NCI-H774 (cell line): ENCODE measurements around the gene ZHX3.

Source experiments
- DNase-seq: peaks from one replicate; lab custom pipeline; 2025; lab: John Stamatoyannopoulos, UW

Gene ZHX3, protein sequence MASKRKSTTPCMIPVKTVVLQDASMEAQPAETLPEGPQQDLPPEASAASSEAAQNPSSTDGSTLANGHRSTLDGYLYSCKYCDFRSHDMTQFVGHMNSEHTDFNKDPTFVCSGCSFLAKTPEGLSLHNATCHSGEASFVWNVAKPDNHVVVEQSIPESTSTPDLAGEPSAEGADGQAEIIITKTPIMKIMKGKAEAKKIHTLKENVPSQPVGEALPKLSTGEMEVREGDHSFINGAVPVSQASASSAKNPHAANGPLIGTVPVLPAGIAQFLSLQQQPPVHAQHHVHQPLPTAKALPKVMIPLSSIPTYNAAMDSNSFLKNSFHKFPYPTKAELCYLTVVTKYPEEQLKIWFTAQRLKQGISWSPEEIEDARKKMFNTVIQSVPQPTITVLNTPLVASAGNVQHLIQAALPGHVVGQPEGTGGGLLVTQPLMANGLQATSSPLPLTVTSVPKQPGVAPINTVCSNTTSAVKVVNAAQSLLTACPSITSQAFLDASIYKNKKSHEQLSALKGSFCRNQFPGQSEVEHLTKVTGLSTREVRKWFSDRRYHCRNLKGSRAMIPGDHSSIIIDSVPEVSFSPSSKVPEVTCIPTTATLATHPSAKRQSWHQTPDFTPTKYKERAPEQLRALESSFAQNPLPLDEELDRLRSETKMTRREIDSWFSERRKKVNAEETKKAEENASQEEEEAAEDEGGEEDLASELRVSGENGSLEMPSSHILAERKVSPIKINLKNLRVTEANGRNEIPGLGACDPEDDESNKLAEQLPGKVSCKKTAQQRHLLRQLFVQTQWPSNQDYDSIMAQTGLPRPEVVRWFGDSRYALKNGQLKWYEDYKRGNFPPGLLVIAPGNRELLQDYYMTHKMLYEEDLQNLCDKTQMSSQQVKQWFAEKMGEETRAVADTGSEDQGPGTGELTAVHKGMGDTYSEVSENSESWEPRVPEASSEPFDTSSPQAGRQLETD

DNA sequence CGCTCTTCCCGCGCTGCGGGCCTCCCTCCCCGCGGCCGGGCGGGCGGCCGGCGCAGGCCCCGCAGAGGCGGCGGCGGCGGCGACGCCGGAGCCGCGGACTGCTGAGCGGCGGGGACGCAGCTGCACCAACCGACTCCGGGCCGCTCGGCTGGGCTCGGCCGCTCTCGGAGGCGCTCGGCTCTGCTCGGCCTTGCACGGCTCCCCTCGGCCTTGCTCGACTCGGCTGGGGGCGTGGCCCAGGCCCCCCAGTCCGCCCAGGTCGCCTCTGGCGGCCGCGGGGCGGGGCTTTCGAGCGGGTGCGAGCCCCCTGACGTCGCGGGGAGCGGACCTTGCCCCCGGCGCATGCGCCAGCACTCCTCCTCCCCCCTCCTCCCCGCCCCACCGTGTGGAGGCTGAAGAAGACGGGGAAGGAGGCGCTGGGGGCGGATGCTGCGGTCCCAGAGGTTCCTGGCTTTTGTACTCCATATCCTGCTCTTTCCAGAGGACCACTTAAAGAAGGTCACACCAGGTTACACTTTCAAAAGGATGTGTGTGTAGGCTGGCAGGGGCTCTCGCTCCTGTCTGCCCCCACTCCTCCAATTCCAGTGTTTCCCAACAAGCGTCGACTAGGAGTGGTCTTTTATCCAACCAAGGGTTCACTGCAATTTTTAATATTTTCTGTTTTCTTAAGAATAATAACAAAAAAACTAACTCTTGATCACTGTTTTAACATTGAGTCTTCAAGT lies at the start of gene ZHX3:
Gene ZHX3, minus strand, starts transcription at position 186 of the 725 bp plus-strand sequence. CDS start 112,815 bp downstream, outside the sequence.
- peak; percentile 97 for DNase-seq

DNA sequence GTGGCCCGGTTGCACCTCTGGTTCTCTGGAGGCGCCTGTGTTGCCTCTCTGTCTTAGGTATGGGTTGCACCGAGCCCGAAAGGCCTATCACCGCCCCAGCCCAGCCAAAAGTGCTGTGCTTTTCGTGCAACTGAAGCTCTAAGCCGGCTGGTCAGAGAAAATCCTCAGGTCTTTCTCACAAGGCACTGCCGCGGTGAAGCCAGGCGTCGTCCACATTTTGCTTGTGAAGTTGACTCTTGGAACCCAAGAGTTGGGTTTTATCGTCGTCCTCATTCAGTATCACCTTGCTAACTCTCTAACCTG lies 49.8 kb upstream of the ZHX3 start:
- DNase-seq: no peak

DNA sequence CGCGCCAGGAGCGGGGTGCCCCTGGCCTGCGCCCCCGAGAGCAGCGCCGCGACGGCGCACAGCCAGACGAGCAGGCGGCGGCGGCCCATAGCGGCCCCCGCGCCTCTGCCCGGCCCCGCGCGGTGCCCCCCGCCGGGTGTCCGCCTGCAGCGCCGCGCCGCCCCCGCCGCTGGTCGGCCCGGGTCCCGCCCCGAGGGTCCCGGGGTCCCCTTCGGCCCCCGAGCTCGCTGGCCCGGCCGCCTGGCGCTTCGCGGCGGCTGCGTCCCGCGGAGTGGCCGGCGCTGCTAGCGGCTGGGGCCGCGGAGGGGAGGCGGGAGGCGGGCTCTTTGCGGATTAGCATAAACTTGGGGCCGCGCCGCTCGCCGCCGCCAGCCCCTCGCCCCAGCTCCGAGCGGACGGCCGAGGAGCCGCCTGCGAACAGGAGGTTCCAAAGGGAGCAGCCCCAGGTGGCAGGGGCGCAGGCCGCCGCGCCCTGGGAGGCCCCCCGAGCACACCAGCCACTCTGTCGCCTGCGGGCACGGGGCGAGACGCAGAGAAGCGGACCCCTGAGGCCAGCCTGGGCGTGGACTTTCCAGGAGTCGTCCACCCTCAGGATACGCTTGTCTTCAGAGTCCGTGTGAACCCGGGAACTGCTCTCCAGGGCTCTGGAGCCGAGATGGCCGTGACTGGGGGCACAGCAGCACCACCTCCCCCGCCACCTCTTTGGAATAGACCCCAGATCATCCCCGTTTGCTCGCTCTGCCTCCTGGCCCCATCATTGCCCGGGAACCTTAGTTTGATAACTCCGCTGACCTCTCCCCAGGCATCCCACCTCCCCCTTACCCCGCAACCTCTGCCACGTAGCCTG lies 49.2 kb upstream of the ZHX3 start, which contains the start of gene EMILIN3:
Gene EMILIN3, minus strand, starts transcription at position 273 of the 847 bp plus-strand sequence. Its CDS starts 184 bp downstream, at position 89.
- no peak for DNase-seq

DNA sequence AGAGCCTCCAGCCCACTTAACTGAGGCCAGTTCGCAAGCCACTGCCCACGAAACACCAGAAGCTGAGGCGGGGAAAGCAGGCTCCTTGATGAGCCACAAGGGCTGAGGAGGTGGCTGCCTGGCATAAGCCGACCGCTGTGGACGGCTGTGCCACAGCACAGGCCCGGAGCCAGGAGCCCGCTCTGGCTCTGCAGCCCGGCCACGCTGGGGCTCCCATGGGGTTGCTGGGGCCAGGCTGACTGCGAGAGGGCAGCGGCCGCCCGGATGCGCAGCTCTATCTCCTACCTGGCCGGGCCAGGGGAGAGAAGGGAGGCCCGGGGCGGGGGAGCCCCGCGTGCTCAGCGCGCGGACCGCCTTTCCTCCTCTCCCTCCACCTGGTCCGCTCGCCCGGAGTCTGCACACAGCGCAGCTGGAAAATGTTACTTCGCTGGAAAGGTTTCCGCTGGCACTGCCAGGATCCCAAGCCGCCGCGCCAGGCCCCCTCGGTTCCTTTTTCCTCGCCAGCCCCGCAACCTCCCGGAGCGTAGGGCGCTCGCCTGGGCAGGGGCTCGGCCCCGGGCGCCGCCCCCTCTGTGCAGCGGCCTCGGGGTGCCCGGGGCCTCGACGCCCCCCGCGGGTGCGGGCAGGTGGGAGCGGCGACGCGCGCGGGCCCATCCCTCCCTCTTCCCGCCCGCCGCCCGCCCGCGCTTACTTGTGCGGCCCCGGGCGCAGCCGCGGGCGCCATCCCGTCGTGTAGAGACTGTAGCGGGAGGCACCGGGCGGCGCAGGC lies 48.4 kb upstream of the ZHX3 start:
- DNase-seq: peak; percentile 2

DNA sequence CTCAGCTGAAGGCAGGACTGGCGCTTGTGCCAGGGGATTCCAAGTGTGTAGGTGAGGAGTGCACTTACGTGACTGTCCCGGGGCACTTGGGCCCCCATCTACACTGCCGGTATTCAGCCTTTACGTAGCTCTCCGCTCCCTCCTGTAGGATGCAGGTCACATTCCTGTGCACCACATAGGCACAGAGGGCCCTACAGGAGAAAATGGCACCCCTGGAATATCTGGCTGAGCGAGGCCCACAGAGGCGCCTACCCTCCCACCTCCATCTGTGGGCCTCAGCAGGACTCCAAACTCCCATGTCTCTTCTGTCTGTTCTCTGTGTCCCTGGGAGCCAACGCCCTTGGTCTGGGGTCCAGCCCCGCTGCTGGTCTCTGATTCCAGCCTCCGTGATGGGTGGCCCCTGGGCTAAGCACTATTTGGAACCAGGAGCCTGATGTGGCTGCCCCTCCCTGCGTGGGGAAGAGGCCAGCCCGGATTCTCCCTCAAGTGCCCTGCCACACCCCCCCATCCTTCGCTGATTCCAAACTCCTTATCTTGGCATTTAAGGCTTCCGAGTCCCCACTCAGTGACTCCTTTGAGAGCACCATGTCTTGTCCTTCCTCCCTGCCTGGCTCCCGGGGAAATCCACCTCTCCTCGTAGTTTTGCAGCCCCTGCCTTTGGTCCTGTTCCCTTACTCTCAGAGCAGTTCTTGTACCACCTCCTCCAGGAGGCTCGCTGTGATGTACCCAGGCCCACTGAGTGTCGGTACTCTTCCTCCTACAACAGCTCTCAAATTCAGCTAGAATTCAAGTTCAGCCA lies 47.6 kb upstream of the ZHX3 start:
- DNase-seq: no peak

DNA sequence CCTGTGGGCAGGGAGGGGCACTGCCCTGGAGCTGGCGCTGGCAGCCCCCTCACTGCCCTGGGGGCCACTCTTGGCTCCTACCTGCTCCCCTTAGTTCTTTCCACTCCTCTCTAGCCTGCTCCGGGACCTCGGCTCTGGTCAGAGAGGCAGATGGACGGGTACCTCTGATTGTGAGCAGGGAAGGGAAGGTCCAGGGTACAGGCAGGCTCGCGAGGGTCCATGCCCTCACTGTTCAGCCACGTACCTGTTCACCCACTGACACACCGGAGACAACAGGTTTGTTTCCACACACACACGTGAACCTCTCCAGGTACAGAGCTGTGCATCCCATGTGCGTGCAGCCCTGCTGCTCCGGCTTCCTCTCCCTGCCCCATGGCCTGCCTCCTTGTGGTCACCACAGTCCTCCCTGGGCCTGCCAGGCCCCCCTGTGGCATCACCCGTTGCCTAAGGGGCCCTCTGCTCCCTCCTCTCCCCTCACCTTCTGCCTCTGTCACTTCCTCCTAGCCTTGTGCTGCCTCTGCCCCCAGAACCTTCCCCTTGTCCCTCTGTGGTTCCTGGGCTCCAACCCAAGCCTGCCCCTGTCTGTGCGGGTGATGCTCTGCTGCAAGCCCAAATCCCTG lies 46.8 kb upstream of the ZHX3 start:
- DNase-seq: no peak

DNA sequence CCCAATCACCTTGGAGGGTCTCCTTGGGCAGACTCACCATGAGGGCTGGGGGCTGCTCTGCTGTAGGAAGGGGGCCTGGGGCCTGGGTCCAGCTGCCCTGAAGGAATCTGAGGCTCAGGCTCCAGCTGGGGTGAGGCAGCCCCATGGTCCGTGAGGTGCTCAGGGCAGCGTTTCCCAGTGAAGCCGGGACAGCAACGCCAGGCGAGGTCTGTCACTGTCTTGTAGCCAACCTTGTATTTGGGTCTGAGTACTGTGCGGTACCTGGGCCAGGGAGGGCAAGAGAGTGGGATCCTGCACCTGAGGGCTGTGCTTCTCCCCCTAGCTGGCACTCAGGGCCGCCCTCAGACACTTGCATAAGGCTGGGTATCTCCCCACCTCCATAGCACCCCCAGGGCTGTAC lies 46.1 kb upstream of the ZHX3 start:
- DNase-seq: no peak

DNA sequence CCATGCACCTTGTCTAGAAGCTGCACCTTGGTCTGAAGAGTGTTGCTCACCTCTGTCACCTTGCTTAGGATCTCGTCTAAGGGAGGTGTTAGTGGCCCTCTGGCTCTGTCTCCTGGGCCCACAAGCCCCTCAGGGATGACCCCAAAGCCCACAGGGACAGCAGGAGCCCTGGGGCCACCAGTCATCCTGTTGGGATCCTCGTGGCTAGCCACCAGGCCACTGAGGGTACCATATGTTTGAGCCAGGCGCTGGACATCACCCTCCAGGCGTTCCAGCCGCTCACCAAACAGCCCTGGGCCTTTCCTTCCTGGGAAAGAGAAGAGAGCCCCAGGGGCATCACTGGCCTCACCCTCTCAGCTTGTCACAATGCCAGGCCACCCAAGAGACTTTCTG lies 45.2 kb upstream of the ZHX3 start:
- no peak for DNase-seq

DNA sequence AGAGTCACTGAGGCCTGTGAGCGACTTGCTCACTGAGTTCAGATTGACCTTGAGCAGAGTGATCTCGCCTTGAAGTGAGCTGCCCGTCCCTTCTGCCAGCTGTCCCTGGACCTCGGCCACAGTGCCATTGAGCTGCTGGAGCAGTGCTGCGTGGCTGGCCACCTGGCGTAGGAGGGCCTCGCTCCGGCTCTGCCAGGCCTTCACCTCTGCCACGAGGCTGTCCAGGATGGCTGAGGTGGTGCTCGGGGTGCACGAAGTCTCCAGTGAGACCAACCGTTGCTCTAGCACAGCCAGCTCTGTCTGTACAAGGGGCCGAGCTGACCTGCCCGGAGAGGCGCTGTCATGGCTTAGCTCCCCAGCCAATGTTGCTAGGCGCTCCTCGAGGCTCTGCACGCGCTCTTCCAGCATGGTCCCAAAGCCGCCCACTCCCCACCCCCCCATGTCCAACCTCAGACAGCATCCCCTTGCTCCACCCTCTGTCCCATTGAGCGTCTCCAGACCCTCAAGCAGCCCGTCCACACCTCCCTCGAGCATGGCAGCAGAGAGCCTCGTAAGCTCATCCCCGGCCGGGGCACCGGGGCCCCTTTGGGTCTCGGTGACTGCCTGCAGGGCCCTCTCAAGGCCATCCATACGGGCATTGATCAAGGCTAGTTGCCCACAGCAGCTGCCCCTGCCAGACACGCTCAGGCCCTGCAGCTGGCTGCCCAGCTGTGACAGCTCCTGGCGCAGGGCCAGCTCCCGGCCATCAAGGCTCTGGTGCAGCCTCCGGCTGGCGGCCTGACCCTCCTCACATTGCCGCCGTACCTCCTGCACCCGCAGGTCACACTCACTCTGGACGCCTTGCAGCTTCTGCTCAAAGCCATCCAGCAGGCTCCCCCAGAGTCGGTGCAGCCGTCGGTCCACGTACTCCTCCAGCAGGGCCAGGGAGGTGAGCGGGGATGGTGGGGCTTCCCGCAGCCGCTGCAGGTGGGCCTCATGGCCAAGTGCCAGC lies 44.5 kb upstream of the ZHX3 start:
- no peak for DNase-seq

DNA sequence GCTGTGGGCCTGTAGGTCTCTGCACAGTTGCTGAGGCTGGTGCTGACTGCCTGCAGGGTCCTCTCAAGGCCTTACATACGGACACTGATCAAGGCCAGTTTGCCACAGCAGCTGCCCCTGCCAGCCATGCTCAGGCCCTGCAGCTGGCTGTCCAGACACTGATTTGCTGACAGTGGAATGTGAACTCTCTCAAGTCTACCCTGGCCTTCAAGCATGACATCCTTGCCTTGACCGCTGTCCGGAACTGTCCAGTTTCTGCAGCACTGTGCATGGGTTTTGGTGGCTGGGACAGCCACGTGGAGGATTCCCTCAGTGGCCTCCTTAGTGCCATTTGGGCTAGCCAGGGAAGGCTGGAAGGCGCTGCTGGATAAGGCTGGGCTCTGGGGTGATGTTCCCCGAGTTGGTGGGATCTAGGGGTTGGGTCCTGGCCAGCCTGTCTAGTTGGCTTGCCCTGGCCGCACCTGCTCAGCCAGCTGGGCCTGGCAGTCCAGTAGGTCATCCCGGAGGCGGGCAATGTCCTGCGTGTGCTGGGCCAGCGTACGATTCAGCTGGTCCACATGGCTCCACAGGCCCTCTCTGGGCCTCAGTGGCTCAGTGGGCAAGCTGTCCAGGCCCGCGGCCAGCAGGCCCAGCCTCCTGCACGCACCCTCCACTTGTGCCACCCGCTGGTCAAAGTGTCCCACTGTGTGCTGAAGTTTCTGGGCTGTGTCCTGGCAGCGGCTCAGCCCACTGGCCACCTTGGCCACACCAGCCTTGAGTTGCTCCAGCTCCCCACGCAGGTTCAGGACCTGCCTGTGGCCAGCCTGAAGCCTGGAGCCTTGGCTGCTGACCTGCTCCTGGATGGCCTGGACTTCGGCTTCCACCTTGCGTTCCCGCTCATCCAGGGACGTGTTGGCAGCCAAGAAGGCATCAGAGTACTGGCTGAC lies 43.6 kb upstream of the ZHX3 start:
- no peak for DNase-seq

DNA sequence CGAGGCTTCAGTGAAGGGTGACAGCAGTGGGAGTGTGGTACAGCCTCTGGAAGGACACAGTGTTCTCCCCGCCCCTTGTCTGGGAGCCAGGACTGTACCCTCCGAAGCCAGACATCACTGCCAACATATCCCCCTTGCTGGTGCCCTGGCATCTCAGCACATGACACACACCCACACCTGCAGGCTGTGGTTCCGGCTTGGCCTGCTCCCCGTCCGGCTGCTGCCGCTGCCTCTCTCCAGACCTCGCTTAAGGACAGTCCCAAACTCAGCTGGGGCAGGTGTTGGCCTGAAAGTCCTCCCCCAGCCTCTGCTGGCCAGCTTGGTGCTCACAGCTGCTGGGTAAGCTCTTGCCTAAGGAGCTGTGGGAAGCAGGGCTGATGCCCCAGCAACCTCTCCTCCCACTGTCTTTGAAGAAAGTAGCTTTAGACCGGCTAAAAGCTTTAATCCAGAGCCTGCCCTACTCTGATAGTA lies 42.0 kb upstream of the ZHX3 start:
- no peak for DNase-seq

DNA sequence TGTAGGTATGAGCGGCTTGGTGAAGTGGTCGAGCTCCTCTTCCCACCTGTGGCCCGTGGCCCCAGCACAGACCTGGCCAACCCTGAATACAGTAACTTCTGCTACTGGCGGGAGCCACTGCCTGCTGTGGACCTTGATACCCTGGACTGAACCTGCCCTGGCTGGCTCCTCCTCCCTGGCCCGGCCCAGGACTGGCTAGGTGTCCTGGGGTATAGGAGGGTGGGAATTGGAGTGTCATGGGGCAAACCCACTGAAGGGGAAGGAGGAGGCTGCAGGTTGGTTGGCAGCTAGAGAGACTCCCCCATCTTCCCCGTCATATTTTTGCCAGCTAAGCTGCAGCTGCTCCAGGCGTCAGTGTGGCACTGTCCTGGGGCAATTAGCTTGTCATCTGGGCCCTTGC lies 41.2 kb upstream of the ZHX3 start:
- no peak for DNase-seq

DNA sequence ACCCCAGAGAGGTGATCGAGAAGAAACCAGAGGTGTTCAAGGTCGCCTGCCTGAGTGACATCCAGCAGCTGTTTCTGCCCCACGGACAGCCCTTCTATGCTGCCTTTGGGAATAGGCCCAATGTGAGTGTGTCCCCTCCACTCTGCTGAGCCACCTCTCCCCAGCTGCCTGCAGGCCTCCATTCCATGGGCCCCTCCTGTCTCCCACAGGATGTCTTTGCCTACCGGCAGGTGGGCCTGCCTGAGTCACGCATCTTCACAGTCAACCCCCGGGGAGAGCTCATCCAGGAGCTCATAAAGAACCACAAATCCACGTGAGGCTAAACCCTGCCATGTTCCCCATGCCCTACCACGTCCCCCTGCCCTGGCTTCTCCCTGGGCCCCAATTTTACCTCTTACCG lies 40.7 kb upstream of the ZHX3 start:
- no peak for DNase-seq

DNA sequence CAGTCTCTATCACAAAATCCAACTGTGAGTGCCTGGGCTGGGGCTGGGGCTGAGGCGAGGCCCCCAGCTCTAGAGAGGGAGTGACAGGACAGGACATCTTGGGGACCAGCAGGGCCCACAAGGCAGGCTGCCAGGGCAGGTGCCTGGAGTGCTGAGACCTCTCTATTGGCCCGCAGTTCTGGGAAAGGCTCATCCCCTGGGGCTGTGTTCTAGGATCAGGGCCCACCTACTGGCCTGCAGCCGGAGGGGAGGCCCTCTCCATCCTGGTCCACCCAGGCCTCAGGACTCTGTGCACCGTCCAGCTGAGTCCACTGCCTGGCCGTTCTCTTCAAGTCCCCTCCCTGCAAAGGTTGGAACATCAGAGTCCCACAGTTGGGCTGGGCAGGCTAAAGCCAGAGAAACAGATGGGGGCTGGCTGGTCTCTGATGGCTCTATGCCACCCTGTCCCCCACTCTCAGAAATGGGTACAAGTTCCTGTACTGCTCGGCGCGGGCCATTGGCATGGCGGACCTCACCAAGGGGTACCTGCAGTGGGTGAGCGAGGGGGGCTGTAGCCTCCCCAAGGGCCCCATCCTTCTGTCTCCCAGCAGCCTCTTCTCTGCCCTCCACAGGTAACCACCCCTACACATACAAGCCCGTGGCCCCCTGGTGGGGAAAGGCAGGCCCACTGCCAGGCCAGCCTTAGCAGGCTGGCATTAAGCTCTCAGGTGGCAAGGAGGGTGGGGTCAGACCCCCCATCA lies 40.1 kb upstream of the ZHX3 start:
- no peak for DNase-seq

DNA sequence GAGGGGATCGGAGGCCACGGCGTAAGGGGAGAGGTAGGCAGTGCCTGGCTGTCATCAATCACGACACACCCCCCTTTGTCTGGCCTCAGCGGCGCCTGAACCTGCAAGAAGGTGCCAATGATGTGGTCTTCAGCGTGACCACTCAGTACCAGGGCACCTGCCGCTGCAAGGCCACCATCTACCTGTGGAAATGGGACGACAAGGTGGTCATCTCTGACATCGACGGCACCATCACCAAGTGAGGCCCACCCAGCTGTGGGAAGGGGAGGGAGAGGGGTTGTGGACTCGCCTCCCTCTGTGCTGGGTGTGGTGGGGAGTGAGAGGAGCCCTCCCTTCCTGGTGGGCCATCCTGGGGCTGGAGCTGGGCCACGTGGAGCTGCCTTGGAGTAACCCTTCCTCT lies 39.4 kb upstream of the ZHX3 start:
- DNase-seq: no peak

DNA sequence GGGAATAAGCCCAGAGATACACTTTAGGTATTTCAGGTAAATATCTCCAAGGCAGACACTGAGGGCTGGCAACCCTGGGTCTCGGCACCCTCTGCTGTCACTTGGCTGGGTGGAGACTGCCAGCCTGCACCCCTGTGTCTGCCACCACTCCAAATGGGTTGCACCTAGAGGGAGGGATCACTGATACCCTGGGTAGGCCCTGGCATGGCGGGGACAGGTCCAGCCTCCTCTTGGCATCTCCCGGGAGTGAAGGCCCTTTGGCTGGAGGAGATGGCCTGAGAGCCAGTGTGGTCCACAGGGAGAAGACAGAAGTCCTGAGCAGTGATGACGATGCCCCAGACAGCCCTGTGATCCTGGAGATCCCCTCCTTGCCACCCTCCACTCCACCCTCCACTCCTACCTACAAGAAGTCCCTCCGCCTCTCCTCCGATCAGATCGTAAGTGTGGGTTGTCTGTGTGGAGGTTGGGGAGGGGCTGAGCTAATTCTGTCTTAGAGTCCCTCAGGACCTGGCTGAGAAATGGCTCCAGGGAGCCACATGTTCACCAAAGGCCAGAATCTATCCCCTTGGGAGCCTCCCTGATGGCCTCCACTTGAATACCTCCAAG lies 38.2 kb upstream of the ZHX3 start:
- DNase-seq: no peak
